Middle frontal gyrus (tissue), 1 donor: ENCODE measurements around the gene TTC39B.
"Not testable (repeated sequence)": the region's sequence is repeated elsewhere in the genome, so short reads cannot be mapped to it uniquely, and the experiment has no call there.

Experiments
- DNase-seq: peaks from one replicate; pipeline ENCODE4 v3.0.0-alpha.2; 2015; ENCODE audit warnings: low spot score; ENCODE audit errors: extremely low spot score

The TTC39B gene

DNA sequence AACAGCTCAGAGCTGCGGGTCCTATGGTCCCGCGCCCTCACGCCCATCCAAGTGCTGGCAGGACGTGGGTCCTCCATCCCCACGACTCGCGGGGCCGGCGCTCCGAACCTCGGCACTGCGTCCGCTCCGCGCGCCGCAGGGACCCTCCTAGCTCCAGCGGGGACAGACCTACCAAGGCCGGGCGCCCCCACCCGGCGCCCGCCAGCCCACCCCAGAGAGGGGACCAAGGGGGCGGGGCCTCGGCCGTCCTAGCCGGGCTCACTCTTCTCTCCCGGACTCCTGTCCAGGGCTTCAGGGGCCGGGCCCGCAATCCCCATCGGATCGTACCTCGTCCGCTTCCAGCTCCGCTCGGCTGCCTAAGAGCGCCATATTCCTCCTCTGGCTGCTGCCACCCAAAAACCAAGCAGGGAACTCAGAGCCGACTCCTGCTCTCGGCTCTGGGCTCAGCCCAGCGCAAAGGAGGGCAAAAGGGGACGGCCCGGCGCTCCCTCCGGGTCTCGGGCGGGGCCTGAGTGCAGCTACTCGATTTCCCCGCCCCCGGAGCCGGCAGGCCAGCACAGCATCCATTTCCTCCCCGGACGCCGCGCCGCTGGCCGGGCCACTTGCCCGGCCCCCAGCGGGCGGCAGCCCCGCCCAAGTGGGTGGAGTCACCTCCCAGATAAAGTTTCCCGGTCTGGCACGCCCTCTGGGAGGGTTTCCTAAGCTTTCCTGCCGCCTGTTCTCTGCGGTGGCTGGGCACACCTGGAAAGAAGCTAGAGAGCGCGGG is at the start of gene TTC39B:
Gene TTC39B, minus strand, starts transcription at position 460 of the 766 bp plus-strand sequence. Its CDS starts 91 bp downstream, at position 369.
- DNase-seq = peak; percentile 59

DNA sequence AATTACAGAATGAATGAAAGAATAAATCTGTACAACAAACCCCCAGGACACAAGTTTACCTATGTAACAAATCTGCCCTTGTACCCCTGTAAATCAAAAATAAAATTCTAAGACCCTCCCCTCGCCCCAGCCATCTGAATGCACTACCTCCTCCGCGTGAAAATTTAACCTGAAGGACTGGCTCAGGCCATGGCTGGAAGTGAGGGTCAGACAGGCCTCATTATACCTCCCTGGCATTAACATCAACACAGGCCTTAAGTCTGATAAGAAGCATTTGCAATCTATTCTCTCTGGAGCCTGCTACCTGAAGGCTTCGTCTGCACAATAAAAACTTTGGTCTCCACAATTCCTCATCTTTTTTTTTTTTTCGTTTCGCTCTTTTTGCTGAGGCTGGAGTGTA is 48.7 kb upstream of the TTC39B start:
- DNase-seq = no peak

DNA sequence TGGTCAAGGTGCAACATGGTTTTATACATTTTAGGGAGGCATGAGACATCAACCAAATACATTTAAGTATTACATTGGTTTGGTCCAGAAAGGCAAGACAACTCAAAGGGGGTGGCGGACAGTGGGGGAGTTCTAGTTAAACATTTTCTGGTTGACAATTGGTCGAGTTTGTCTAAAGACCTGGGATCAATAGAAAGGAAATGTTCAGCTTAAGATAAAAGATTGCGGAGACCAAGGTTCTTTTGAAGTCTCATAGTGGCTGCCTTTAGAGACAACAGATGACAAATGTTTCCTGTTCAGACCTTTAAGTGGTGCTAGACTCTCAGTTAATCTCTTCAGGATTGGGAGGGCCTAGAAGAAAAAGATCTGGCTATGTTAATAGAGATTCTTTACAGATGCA is 47.7 kb upstream of the TTC39B start:
- DNase-seq = no peak

DNA sequence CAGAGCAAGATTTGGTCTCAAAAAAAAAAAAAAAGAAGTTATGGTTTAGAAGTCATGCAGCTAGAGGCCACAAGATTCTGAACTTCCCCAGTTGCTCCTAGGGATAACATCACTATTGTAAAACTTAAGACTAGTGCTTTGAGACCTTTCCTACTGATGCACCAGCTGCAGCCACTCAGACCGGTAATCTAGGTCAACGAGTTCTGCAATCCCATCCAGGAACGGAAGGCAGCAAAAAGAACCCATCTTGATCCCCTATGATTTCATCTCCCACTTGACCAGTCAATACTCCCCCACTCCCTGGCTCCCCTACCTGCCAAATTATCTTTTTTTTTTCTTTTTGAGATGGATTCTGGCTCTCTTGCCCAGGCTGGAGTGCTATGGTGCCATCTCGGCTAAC is 46.9 kb upstream of the TTC39B start:
- DNase-seq = no peak

DNA sequence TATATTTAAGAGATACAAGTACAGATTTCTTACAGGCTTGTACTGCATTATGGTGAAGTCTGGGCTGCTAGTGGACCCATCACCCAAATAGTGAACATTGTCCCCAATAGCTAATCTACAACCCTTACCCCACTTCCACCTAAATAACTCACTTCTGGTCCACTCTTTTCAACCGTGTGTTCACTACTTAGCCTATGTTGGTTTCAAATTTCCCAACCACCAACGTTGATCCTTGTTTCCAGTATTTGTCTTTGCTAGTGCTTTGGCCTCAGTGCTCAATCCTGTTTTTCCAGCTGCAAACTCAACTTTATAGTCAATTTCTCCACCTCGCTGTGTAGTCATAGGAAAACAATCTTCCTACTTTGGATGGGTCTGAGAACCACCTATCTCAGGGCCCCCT is 45.3 kb upstream of the TTC39B start:
- DNase-seq = no peak

DNA sequence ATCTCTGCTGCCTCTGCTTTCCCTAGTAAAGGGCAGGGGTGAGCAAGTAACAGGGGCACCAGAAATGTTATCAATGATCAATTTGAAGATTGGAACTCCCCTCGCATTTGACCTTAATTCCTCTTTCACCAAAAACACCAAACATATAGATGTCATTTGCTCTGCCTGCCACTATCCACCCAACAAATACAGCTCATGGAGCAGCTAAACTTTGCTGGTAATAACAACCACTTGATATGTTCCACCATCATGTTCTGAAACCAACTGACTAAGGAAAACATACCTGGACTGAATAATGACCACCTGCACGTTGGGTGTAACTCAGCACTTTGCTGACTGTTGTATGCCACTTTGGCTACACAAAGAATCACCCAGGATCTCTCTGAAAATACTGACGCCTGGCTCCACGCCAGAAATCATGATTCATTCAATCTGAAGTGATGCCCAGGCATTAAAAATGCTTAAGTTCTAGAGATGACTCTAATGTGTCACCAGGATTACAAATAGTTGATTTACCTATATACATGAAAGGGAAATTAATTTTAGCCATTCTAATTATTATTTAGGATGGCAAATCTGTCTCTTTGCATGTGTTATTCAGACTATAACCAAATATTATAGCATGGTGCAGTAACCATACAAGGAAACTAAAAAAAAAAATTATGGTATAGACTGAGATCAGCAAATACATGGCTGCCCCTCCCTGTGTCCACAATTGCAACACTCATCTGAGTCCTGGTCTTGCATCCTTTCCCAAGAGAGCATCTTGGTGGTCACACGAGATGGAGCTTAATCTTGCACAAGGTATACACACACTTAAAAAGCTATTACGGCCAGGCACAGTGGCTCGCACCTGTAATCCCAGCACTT is 43.1 kb upstream of the TTC39B start:
- no peak for DNase-seq

DNA sequence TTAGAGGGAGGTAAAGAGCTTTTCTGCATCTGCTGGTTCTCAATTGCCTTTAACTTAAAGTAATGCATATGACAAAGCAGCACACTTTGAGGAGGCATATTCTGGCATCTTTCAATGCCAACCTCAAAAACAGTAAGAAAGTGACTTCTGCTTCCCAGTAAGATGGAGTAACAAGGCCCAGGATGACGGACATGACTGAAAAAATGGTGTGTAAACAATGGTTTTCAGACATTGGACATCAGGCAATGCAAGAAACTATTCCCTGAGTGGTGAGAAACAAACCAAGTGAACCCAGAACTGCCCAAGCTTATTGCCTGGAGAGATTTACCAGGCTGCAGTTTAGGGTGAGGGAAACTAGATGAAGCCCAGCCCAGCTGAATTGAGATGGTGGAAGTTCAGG is 39.8 kb upstream of the TTC39B start:
- DNase-seq = no peak

DNA sequence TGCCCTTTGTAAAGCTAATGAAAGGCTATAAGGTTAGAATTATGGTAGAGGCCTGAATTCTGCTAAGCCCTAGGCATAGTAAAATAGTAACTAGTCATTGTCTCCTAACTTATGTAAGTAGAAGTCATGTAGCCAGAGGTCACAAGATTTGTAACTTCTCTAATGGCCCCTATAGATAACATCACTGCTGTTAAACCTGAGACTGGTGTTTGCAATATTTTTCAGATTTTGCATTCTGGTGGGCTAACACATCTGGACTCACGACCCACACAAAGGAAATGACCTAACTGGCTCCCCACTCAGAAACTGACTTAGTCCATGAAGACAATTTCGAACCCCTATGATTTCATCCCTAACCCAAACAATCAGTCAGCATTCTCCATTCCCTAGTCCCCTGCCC is 37.2 kb upstream of the TTC39B start:
- DNase-seq = no peak

DNA sequence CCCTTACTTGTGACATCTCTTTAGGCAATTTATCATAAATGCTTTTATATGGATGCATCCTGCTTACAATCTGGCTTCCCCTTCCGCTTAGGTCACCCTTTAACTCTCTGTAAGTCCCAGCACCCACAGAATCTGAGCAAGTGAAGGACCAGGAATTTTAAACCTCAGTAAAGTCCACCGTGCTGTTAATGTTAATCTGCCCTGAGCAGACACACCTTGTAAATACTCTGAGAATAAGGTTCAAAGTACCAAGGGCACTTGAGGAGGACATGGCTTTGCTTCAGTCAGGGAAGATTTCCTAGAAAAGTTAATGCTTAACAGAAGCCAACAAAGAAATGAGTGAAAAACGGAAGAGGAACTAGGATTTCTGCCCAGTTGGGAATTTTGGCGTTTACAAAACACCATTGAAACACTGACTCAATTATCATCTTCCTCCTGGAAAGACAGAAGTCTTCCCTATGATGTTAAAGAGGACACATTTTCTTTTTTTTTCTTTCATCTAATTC is 26.4 kb upstream of the TTC39B start:
- no peak for DNase-seq

DNA sequence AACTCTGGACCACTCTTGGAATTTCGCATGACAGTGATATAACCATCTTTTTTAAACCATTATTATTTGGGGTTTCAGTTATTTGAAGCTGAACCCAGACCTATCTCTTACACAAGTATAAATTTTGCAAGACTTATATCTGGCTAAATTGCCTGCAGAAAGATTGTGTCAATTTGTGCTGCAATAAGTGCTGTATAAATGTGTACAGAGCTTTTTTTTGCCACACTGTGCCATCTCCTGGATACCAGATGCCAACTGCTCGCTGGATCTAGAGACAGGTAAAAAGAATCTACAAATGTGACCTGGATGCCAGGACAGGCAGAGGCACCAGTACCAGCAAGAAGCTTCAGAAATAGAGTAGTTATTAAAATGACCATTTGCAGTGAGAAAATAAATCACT is 25.9 kb upstream of the TTC39B start:
- no peak for DNase-seq

DNA sequence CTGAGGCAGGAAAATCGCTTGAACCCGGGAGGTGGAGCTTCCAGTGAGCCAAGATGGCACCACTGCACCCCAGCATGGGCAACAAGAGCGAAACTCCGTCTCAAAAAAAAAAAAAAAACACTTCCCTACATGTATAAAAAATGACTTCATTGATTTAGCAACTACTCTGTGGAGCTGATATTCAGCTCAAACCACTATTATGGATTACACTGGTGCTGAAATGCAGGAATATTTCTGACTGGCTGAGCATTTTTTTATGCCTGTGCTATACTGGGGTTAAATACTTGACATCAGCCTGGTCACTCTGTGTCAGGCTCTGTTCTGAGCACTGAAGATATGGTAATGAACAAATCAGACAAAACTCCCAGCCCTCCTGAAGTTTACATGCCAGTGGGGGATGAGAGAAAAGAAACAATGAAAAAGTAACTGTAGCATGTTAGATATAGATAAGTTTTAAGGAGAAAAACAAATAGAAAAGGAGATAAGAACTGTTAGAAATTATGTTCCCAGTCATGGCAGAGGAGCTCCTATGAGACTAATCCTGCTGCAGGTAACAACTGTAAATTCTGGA is 22.6 kb upstream of the TTC39B start:
- no peak for DNase-seq

DNA sequence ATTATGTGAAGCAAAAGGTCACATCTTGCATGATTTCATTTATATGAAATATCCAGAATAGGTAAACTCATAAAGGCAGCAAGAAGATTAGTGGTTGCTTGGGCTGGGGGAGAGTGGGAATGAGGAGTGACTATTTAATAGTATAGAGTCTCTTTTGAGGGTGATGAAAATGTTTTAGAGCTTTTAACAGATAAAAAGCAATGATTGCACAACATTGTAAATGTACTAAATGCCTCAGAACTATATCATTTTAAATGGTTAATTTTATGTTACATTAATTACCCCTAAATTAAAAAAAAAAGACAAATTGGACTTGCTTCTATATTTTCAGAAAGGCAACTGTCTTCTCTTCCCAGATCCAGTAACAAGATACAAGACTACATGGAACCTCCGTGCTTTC is 21.9 kb upstream of the TTC39B start:
- DNase-seq = no peak

DNA sequence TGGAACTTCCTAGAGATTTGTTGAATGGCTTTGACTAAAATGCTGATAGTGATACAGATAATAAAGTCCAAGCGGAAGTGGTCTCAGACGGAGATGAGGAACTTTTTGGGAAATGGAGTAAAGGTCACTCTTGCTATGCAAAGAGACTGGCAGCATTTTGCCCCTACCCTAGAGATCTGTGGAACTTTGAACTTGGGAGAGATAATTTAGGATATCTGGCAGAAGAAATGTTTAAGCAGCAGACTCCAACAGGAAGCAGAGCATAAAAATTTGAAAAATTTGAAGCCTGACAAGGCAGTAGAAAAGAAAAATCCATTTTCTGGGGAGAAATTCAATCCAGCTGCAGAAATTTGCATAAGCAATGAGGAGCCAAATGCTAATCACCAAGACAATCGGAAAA is 15.7 kb upstream of the TTC39B start:
- not testable (repeated sequence) for DNase-seq

DNA sequence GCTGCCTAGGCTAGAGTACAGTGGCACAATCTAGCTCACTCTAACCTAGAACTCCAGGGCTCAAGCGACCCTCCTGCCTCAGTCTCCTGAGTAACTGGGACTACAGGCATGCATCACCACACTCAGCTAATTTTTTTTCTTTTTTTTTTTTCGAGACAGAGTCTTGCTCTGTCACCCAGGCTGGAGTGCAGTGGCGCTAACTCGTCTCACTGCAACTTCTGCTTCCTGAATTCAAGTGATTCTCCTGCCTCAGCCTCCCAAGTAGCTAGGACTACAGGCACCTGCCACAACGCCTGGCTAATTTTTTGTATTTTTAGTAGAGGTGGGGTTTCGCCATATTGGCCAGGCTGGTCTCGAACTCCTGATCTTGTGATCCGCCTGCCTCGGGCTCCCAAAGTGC is 12.6 kb upstream of the TTC39B start:
- DNase-seq = not testable (repeated sequence)

DNA sequence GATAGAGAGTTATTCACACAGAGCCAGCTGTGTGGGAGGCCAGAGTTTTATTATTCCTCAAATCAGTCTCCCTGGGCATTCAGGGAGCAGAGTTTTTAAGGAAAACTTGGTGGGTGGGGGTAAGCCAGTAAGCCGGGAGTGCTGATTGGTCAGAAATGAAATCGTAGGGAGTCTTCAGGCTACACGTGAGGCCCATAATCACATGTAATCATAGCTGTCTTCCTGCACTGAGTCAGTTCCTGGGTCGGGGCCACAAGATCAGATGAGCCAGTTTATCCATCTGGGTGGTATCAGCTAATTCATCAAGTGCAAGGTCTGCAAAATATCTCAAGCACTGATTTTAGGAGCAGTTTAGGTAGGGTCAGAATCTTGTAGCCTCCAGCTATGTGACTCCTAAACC is 10.8 kb upstream of the TTC39B start:
- no peak for DNase-seq

DNA sequence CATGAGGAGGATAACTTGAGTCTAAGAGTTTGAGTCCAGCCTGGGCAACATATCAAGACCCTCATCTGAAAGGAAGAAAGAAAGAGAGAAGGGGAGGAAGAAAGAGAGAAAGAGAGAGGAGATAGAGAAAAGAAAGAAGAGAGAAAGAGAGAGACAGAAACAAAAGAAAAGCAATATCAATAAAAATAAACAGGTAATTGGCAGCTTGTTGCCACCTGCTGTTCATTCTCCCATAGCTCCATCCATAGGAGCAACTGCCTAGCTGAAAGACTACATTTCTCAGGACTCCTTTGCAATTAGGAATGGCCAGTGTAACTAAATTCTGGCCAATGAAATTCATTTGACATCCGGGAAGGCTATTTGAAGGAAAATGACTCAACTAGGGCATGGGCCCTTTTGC is 4.6 kb upstream of the TTC39B start:
- DNase-seq = no peak

DNA sequence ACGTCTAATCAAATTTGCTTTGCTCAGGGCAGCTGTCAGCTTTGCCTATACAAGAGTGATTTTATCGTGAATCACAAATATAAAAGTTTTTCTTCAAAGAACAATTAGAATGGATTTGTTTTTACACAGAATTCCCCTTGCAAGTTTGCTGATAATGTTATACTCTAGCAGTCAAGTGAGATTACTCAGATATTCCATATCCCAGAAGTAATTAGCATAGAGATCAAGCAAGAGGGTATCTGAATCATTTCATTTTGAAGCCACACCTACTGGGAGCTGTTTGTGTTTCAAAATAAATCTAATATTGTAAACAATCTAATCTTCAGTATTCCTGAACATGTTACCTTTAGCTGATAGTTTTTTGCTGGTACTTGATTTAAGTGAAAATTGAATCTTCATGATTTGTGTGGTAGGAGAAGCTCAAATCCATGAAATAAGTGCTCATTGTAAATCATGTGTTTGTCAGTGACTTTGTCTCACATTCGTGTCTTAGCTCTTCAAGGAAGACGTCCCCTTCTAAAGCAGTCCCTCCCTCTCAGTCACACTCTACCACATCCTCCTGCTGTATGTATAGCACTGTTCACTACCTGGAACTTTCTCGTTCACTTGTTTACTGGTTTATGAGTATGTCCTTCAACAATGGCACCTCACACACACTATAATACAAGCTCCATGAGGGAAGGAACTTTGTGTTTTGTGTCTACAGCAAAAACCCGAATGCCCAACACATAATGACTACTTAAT is 3.3 kb upstream of the TTC39B start:
- no peak for DNase-seq

DNA sequence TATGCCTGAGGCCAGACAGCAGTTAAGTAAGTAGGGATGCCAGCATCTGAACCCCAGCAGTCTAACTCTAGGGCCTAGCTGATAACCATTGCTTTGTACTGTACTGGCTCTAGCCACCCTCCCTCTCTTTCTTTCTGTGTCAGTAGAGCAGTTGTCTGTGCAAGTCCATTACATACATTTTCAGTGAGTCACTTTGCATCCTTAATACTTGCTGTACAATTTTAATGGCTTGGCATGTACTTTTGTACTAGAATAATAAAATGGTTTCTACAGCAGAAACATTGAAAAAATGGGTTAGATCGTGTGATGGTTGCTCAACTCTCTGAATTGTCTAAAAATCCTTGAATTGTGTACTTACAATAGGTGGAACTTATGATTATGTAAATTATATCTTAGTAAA is 1.5 kb upstream of the TTC39B start:
- no peak for DNase-seq

DNA sequence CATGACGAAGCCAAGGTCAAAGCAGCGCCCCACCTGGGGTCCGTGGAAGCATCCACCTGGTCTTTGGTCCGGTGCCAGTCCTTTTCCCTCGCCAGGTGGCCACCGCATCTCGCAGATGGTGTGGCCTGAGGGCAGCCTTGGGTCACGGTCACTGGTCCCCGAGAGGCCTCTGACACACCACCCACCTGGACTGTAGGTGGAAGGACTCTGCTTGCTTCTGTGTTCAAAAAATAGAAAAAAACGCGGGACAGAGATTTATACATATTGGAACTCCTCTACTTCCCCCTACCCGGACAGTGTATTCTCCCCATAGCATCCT is 466 bp upstream of the TTC39B start:
- DNase-seq = no peak

DNA sequence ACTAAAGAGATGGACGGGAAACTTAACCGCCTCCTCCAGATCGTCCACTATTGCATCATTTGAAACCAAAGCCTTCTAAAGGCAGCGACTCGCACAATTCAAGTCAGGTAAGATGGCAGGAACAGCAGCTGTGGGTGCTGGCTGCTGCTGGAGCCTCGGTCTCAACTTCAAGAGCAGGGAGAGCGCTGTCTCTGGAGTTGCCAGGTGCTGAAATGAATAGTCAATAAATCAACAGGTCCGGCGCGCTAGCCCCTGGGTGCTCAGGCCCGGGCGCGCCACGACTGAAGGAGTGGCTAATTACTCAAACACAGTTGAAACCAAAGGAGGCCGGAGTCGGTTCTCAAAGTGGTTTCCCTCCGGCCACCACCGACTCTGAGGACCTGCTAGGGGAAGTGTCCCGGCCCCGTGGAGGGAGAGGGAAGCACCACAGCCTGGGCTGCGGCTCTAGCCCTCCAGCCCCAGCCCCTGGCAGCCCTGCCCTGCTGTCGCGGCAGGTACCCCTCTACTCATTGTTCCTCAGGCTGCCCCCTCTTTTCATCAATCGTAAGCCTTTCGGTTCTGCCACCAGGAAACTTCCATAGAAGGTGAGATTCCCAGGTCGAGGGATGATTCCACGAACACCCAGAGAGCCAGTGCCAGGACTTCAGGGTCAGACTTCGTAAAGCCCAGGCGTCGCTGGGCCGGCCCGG is 804 bp downstream of the TTC39B start:
- DNase-seq = no peak

DNA sequence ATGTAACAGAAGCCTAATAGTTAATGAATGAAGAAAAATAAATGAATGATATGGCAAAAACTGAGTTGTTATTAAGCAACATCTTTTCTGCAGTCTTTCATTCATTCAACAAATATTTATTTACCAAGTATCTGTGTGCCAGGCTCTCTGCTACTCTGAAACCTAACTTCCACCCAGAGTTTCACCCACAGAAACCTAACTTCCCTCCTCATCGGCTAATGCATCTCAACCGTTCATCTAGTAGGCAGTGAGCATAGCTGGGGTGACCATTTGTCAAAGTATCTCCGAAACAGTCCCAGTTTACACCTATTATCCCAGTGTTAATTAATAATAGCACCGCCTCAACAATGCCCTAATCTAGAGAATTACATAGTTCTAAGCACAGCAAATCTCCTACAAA is 1.5 kb downstream of the TTC39B start:
- no peak for DNase-seq
